ENCODE data around the gene MAPKAPK3. TPM values are rescaled to one million over a fixed set of nuclear protein-coding genes. Genes with fewer than 3 reads are reported as not detected.

MAPKAPK3 gene
- total RNA-seq, 1 donor from 2014 or later: 20.9 TPM

GRCh38 chr3:50635066-50635465 lies 18.1 kb downstream of the MAPKAPK3 start:
- peaks cover 0 to 7% (median 6%) of the 10 kb centered on the region in 3 donors for H3K36me3 ChIP-seq (ENCODE audit: control insufficient read depth in 3 of 3, insufficient read depth in 3 of 3, low read length in 3 of 3)
- no peaks in the 10 kb centered on the region for H3K9me3 ChIP-seq (ENCODE audit: control insufficient read depth in 3 of 3, low read length in 3 of 3)
- no peak overlapping the region for H3K4me3 ChIP-seq (ENCODE audit: low read length in 3 of 3)
- H3K27me3 ChIP-seq (ENCODE audit: control insufficient read depth in 3 of 3, insufficient read depth in 3 of 3, low read length in 3 of 3): no peaks in the 10 kb centered on the region
- peaks cover 29 to 82% (median 48%) of the 10 kb centered on the region in 3 donors for H3K4me1 ChIP-seq (ENCODE audit: control insufficient read depth in 3 of 3, insufficient read depth in 3 of 3, low read length in 3 of 3)
- H3K27ac ChIP-seq (ENCODE audit: low read depth, low read length): no peak overlapping the region
- H3K9ac ChIP-seq (ENCODE audit: low read depth in 1 of 3, low read length in 3 of 3): no peak overlapping the region

GRCh38 chr3:50637011-50637410 lies 20.1 kb downstream of the MAPKAPK3 start:
- Histone ChIP-seq H3K9me3 (ENCODE audit: control insufficient read depth in 3 of 3, low read length in 3 of 3) (no peaks in the 10 kb centered on the region), H3K36me3 (ENCODE audit: control insufficient read depth in 3 of 3, insufficient read depth in 3 of 3, low read length in 3 of 3) (peaks cover 18 to 25% (median 19%) of the 10 kb centered on the region in 3 donors), H3K4me3 (ENCODE audit: low read length in 3 of 3) (no peak overlapping the region), H3K27me3 (ENCODE audit: control insufficient read depth in 3 of 3, insufficient read depth in 3 of 3, low read length in 3 of 3) (no peaks in the 10 kb centered on the region), H3K4me1 (ENCODE audit: control insufficient read depth in 3 of 3, insufficient read depth in 3 of 3, low read length in 3 of 3) (peaks cover 14 to 63% (median 38%) of the 10 kb centered on the region in 3 donors), H3K9ac (ENCODE audit: low read depth in 1 of 3, low read length in 3 of 3) (no peak overlapping the region), H3K27ac (ENCODE audit: low read depth, low read length) (no peak overlapping the region)

- Histone ChIP-seq H3K27ac (ENCODE audit: low read depth, low read length) (peak overlapping the region; percentile 59), H3K4me3 (ENCODE audit: low read length in 3 of 3) (no peak overlapping the region), H3K9me3 (ENCODE audit: control insufficient read depth in 3 of 3, low read length in 3 of 3) (no peaks in the 10 kb centered on the region), H3K4me1 (ENCODE audit: control insufficient read depth in 3 of 3, insufficient read depth in 3 of 3, low read length in 3 of 3) (peaks cover 14 to 58% (median 38%) of the 10 kb centered on the region in 3 donors), H3K36me3 (ENCODE audit: control insufficient read depth in 3 of 3, insufficient read depth in 3 of 3, low read length in 3 of 3) (peaks cover 22 to 31% (median 25%) of the 10 kb centered on the region in 3 donors), H3K9ac (ENCODE audit: low read depth in 1 of 3, low read length in 3 of 3) (peak overlapping the region in 2 of 3 donors; percentile 15 to 57), H3K27me3 (ENCODE audit: control insufficient read depth in 3 of 3, insufficient read depth in 3 of 3, low read length in 3 of 3) (no peaks in the 10 kb centered on the region)
Measured at GRCh38 chr3:50637945-50638344, 21.0 kb downstream of the MAPKAPK3 start.

GRCh38 chr3:50639055-50639494 lies 22.1 kb downstream of the MAPKAPK3 start:
- H3K27me3 ChIP-seq (ENCODE audit: control insufficient read depth in 3 of 3, insufficient read depth in 3 of 3, low read length in 3 of 3): no peaks in the 10 kb centered on the region
- peaks cover 27 to 41% (median 34%) of the 10 kb centered on the region in 3 donors for H3K36me3 ChIP-seq (ENCODE audit: control insufficient read depth in 3 of 3, insufficient read depth in 3 of 3, low read length in 3 of 3)
- H3K4me3 ChIP-seq (ENCODE audit: low read length in 3 of 3): no peak overlapping the region
- H3K4me1 ChIP-seq (ENCODE audit: control insufficient read depth in 3 of 3, insufficient read depth in 3 of 3, low read length in 3 of 3): peaks cover 25 to 58% (median 40%) of the 10 kb centered on the region in 3 donors
- H3K27ac ChIP-seq (ENCODE audit: low read depth, low read length): peak overlapping the region; percentile 59
- H3K9me3 ChIP-seq (ENCODE audit: control insufficient read depth in 3 of 3, low read length in 3 of 3): no peaks in the 10 kb centered on the region
- H3K9ac ChIP-seq (ENCODE audit: low read depth in 1 of 3, low read length in 3 of 3): peak overlapping the region in 2 of 3 donors; percentile 17 to 33

GRCh38 chr3:50642382-50642781 lies 25.4 kb downstream of the MAPKAPK3 start:
- Histone ChIP-seq H3K27ac (ENCODE audit: low read depth, low read length) (no peak overlapping the region), H3K9me3 (ENCODE audit: control insufficient read depth in 3 of 3, low read length in 3 of 3) (no peaks in the 10 kb centered on the region), H3K4me1 (ENCODE audit: control insufficient read depth in 3 of 3, insufficient read depth in 3 of 3, low read length in 3 of 3) (peaks cover 24 to 49% (median 30%) of the 10 kb centered on the region in 3 donors), H3K27me3 (ENCODE audit: control insufficient read depth in 3 of 3, insufficient read depth in 3 of 3, low read length in 3 of 3) (no peaks in the 10 kb centered on the region), H3K36me3 (ENCODE audit: control insufficient read depth in 3 of 3, insufficient read depth in 3 of 3, low read length in 3 of 3) (peaks cover 58 to 61% (median 58%) of the 10 kb centered on the region in 3 donors), H3K9ac (ENCODE audit: low read depth in 1 of 3, low read length in 3 of 3) (no peak overlapping the region), H3K4me3 (ENCODE audit: low read length in 3 of 3) (no peak overlapping the region)

- H3K36me3 ChIP-seq (ENCODE audit: control insufficient read depth in 3 of 3, insufficient read depth in 3 of 3, low read length in 3 of 3): peaks cover 67 to 68% (median 68%) of the 10 kb centered on the region in 3 donors
- peak overlapping the region in 1 of 3 donors; percentile 12 for H3K9ac ChIP-seq (ENCODE audit: low read depth in 1 of 3, low read length in 3 of 3)
Measured at GRCh38 chr3:50644561-50644960, 27.6 kb downstream of the MAPKAPK3 start.

GRCh38 chr3:50645378-50645777 lies 28.4 kb downstream of the MAPKAPK3 start:
- Histone ChIP-seq H3K4me3 (ENCODE audit: low read length in 3 of 3) (no peak overlapping the region), H3K27me3 (ENCODE audit: control insufficient read depth in 3 of 3, insufficient read depth in 3 of 3, low read length in 3 of 3) (no peaks in the 10 kb centered on the region), H3K9me3 (ENCODE audit: control insufficient read depth in 3 of 3, low read length in 3 of 3) (no peaks in the 10 kb centered on the region), H3K4me1 (ENCODE audit: control insufficient read depth in 3 of 3, insufficient read depth in 3 of 3, low read length in 3 of 3) (peaks cover 28 to 52% (median 34%) of the 10 kb centered on the region in 3 donors), H3K9ac (ENCODE audit: low read depth in 1 of 3, low read length in 3 of 3) (no peak overlapping the region), H3K36me3 (ENCODE audit: control insufficient read depth in 3 of 3, insufficient read depth in 3 of 3, low read length in 3 of 3) (peaks cover 59 to 65% (median 65%) of the 10 kb centered on the region in 3 donors), H3K27ac (ENCODE audit: low read depth, low read length) (no peak overlapping the region)

More at GRCh38 chr3:50644561-50644960, 27.6 kb downstream of the MAPKAPK3 start:
- H3K9me3 ChIP-seq (ENCODE audit: control insufficient read depth in 3 of 3, low read length in 3 of 3): no peaks in the 10 kb centered on the region
- H3K27me3 ChIP-seq (ENCODE audit: control insufficient read depth in 3 of 3, insufficient read depth in 3 of 3, low read length in 3 of 3): no peaks in the 10 kb centered on the region
- no peak overlapping the region for H3K4me3 ChIP-seq (ENCODE audit: low read length in 3 of 3)
- no peak overlapping the region for H3K27ac ChIP-seq (ENCODE audit: low read depth, low read length)
- H3K4me1 ChIP-seq (ENCODE audit: control insufficient read depth in 3 of 3, insufficient read depth in 3 of 3, low read length in 3 of 3): peaks cover 26 to 50% (median 28%) of the 10 kb centered on the region in 3 donors

- no peaks in the 10 kb centered on the region for H3K9me3 ChIP-seq (ENCODE audit: control insufficient read depth in 3 of 3, low read length in 3 of 3)
- H3K4me3 ChIP-seq (ENCODE audit: low read length in 3 of 3): no peak overlapping the region
- peak overlapping the region; percentile 68 for H3K27ac ChIP-seq (ENCODE audit: low read depth, low read length)
- no peaks in the 10 kb centered on the region for H3K27me3 ChIP-seq (ENCODE audit: control insufficient read depth in 3 of 3, insufficient read depth in 3 of 3, low read length in 3 of 3)
- peaks cover 32 to 46% (median 41%) of the 10 kb centered on the region in 3 donors for H3K36me3 ChIP-seq (ENCODE audit: control insufficient read depth in 3 of 3, insufficient read depth in 3 of 3, low read length in 3 of 3)
- H3K9ac ChIP-seq (ENCODE audit: low read depth in 1 of 3, low read length in 3 of 3): peak overlapping the region in 2 of 3 donors; percentile 74
- peaks cover 37 to 68% (median 39%) of the 10 kb centered on the region in 3 donors for H3K4me1 ChIP-seq (ENCODE audit: control insufficient read depth in 3 of 3, insufficient read depth in 3 of 3, low read length in 3 of 3)
Measured at GRCh38 chr3:50648313-50648712, 31.4 kb downstream of the MAPKAPK3 start.

GRCh38 chr3:50648944-50649343 lies 32.0 kb downstream of the MAPKAPK3 start:
- Histone ChIP-seq H3K27ac (ENCODE audit: low read depth, low read length) (peak overlapping the region; percentile 68), H3K9ac (ENCODE audit: low read depth in 1 of 3, low read length in 3 of 3) (peak overlapping the region; percentile 25 to 74 (median 74)), H3K36me3 (ENCODE audit: control insufficient read depth in 3 of 3, insufficient read depth in 3 of 3, low read length in 3 of 3) (peaks cover 27 to 42% (median 35%) of the 10 kb centered on the region in 3 donors)

GRCh38 chr3:50649451-50649931 lies 32.5 kb downstream of the MAPKAPK3 start:
- H3K4me3 ChIP-seq (ENCODE audit: low read length in 3 of 3): peak overlapping the region in 1 of 3 donors; percentile 13
- H3K9me3 ChIP-seq (ENCODE audit: control insufficient read depth in 3 of 3, low read length in 3 of 3): no peaks in the 10 kb centered on the region
- no peaks in the 10 kb centered on the region for H3K27me3 ChIP-seq (ENCODE audit: control insufficient read depth in 3 of 3, insufficient read depth in 3 of 3, low read length in 3 of 3)
- H3K36me3 ChIP-seq (ENCODE audit: control insufficient read depth in 3 of 3, insufficient read depth in 3 of 3, low read length in 3 of 3): peaks cover 22 to 37% (median 34%) of the 10 kb centered on the region in 3 donors
- H3K27ac ChIP-seq (ENCODE audit: low read depth, low read length): peak overlapping the region; percentile 68
- H3K4me1 ChIP-seq (ENCODE audit: control insufficient read depth in 3 of 3, insufficient read depth in 3 of 3, low read length in 3 of 3): peaks cover 28 to 61% (median 33%) of the 10 kb centered on the region in 3 donors
- H3K9ac ChIP-seq (ENCODE audit: low read depth in 1 of 3, low read length in 3 of 3): peak overlapping the region; percentile 18 to 74 (median 21)

More at GRCh38 chr3:50648944-50649343, 32.0 kb downstream of the MAPKAPK3 start:
- H3K4me3 ChIP-seq (ENCODE audit: low read length in 3 of 3): peak overlapping the region in 1 of 3 donors; percentile 13
- H3K4me1 ChIP-seq (ENCODE audit: control insufficient read depth in 3 of 3, insufficient read depth in 3 of 3, low read length in 3 of 3): peaks cover 32 to 64% (median 34%) of the 10 kb centered on the region in 3 donors
- H3K9me3 ChIP-seq (ENCODE audit: control insufficient read depth in 3 of 3, low read length in 3 of 3): no peaks in the 10 kb centered on the region
- no peaks in the 10 kb centered on the region for H3K27me3 ChIP-seq (ENCODE audit: control insufficient read depth in 3 of 3, insufficient read depth in 3 of 3, low read length in 3 of 3)

Measured in skeletal muscle tissue (tissue), 4 donors.